ENCODE measurements around the gene GGTLC1. TPM values are rescaled to one million over a fixed set of nuclear protein-coding genes. Genes with fewer than 3 reads are reported as not detected.
"Not testable (repeated sequence)": the region's sequence is repeated elsewhere in the genome, so short reads cannot be mapped to it uniquely, and the experiment has no call there.

Gene GGTLC1
- total and polyA plus RNA-seq, 5 donors from 2014 or later, result not detected

GRCh38 chr20:23993440-23993839, 4.9 kb upstream of the GGTLC1 start:
- not testable (repeated sequence) for H3K9me3 Mint-ChIP-seq; H3K9me3 ChIP-seq (ENCODE audit: control insufficient read depth in 2 of 2, low read length in 2 of 2); H3K36me3 ChIP-seq (ENCODE audit: control insufficient read depth, insufficient read depth, low read length); H3K4me1 ChIP-seq (ENCODE audit: control insufficient read depth, insufficient read depth, low read length, poor library complexity, severe bottlenecking); H3K27me3 Mint-ChIP-seq; DNase-seq; H3K4me1 Mint-ChIP-seq; H3K4me3 ChIP-seq (ENCODE audit: low read depth, low read length); H3K4me3 Mint-ChIP-seq; H3K27ac ChIP-seq (ENCODE audit: insufficient read depth, low read length, poor library complexity, severe bottlenecking); H3K27me3 ChIP-seq (ENCODE audit: control insufficient read depth, insufficient read depth, low read length); H3K36me3 Mint-ChIP-seq; H3K27ac Mint-ChIP-seq; ATAC-seq (ENCODE audit: low read depth in 2 of 2)

GRCh38 chr20:23990296-23990695, 1.7 kb upstream of the GGTLC1 start:
- H3K9me3 Mint-ChIP-seq; H3K27me3 ChIP-seq (ENCODE audit: control insufficient read depth, insufficient read depth, low read length); H3K4me3 ChIP-seq (ENCODE audit: low read depth, low read length); H3K4me1 Mint-ChIP-seq; H3K36me3 Mint-ChIP-seq; H3K27ac ChIP-seq (ENCODE audit: insufficient read depth, low read length, poor library complexity, severe bottlenecking); H3K36me3 ChIP-seq (ENCODE audit: control insufficient read depth, insufficient read depth, low read length); DNase-seq; ATAC-seq (ENCODE audit: low read depth in 2 of 2); H3K4me3 Mint-ChIP-seq; H3K27me3 Mint-ChIP-seq; H3K4me1 ChIP-seq (ENCODE audit: control insufficient read depth, insufficient read depth, low read length, poor library complexity, severe bottlenecking); H3K27ac Mint-ChIP-seq; H3K9me3 ChIP-seq (ENCODE audit: control insufficient read depth in 2 of 2, low read length in 2 of 2): not testable (repeated sequence)

DNA sequence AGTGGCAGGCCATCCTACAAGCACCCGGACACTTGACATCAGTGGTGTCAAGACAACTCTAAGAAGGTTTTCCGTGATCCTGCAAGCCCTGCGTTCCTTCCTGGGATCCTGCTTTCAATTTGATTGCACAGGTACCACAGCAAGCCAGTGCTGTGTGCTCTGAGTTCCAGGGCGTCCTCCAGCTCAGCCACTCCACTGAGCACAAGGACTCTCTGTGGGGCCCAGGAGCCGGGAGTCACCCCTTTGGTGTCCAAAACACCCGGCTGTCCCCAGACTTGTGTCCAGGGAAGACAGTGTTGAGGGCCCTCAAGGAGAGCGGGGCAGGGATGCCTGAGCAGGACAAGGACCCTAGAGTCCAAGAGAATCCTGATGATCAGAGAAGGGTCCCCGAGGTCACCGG, 387 bp upstream of the GGTLC1 start:
- not testable (repeated sequence) for DNase-seq; H3K27ac ChIP-seq (ENCODE audit: insufficient read depth, low read length, poor library complexity, severe bottlenecking); H3K36me3 ChIP-seq (ENCODE audit: control insufficient read depth, insufficient read depth, low read length); H3K27ac Mint-ChIP-seq; H3K27me3 ChIP-seq (ENCODE audit: control insufficient read depth, insufficient read depth, low read length); H3K4me1 Mint-ChIP-seq; H3K4me3 ChIP-seq (ENCODE audit: low read depth, low read length); H3K27me3 Mint-ChIP-seq; H3K4me1 ChIP-seq (ENCODE audit: control insufficient read depth, insufficient read depth, low read length, poor library complexity, severe bottlenecking); H3K4me3 Mint-ChIP-seq; H3K9me3 Mint-ChIP-seq; ATAC-seq (ENCODE audit: low read depth in 2 of 2); H3K9me3 ChIP-seq (ENCODE audit: control insufficient read depth in 2 of 2, low read length in 2 of 2); H3K36me3 Mint-ChIP-seq

GRCh38 chr20:23986716-23987115, 1.9 kb downstream of the GGTLC1 start:
- not testable (repeated sequence) for H3K9me3 Mint-ChIP-seq; ATAC-seq (ENCODE audit: low read depth in 2 of 2); H3K36me3 Mint-ChIP-seq; H3K4me1 Mint-ChIP-seq; H3K4me3 ChIP-seq (ENCODE audit: low read depth, low read length); DNase-seq; H3K36me3 ChIP-seq (ENCODE audit: control insufficient read depth, insufficient read depth, low read length); H3K9me3 ChIP-seq (ENCODE audit: control insufficient read depth in 2 of 2, low read length in 2 of 2); H3K27me3 Mint-ChIP-seq; H3K4me3 Mint-ChIP-seq; H3K27ac Mint-ChIP-seq; H3K4me1 ChIP-seq (ENCODE audit: control insufficient read depth, insufficient read depth, low read length, poor library complexity, severe bottlenecking); H3K27me3 ChIP-seq (ENCODE audit: control insufficient read depth, insufficient read depth, low read length); H3K27ac ChIP-seq (ENCODE audit: insufficient read depth, low read length, poor library complexity, severe bottlenecking)

GRCh38 chr20:23986310-23986709, 2.3 kb downstream of the GGTLC1 start:
- H3K4me1 ChIP-seq (ENCODE audit: control insufficient read depth, insufficient read depth, low read length, poor library complexity, severe bottlenecking); ATAC-seq (ENCODE audit: low read depth in 2 of 2): not testable (repeated sequence)

DNA sequence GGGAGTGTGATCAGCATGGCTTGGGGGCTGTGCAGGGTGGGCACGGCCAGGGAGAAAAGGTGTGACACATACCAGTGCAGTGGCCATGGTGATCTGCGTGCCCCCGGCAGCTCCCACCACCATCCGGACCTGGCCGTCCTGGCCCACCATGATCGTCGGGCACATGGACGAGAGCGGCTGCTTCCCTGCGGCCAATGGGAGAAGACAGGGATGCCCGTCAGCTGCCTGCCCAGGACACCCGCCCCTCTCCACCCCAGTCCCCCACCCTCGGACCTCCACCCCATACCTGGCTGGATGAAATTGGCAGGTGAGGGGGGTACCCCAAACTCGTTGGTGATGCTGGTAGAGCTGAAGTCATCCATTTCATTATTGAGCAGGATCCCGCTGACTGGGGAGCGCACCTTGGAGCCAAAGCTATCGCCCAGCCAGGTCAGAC, 2.8 kb downstream of the GGTLC1 start:
- H3K36me3 ChIP-seq (ENCODE audit: control insufficient read depth, insufficient read depth, low read length); H3K27ac ChIP-seq (ENCODE audit: insufficient read depth, low read length, poor library complexity, severe bottlenecking); H3K27me3 Mint-ChIP-seq; H3K9me3 Mint-ChIP-seq; H3K27me3 ChIP-seq (ENCODE audit: control insufficient read depth, insufficient read depth, low read length); H3K27ac Mint-ChIP-seq; H3K4me3 Mint-ChIP-seq; H3K36me3 Mint-ChIP-seq; H3K4me3 ChIP-seq (ENCODE audit: low read depth, low read length); ATAC-seq (ENCODE audit: low read depth in 2 of 2); H3K4me1 ChIP-seq (ENCODE audit: control insufficient read depth, insufficient read depth, low read length, poor library complexity, severe bottlenecking); H3K9me3 ChIP-seq (ENCODE audit: control insufficient read depth in 2 of 2, low read length in 2 of 2); H3K4me1 Mint-ChIP-seq; DNase-seq: not testable (repeated sequence)

More at GRCh38 chr20:23986310-23986709, 2.3 kb downstream of the GGTLC1 start:
- not testable (repeated sequence) for H3K27ac Mint-ChIP-seq; H3K9me3 ChIP-seq (ENCODE audit: control insufficient read depth in 2 of 2, low read length in 2 of 2); H3K4me1 Mint-ChIP-seq; H3K4me3 ChIP-seq (ENCODE audit: low read depth, low read length); H3K9me3 Mint-ChIP-seq; H3K4me3 Mint-ChIP-seq; H3K36me3 Mint-ChIP-seq; DNase-seq; H3K36me3 ChIP-seq (ENCODE audit: control insufficient read depth, insufficient read depth, low read length); H3K27ac ChIP-seq (ENCODE audit: insufficient read depth, low read length, poor library complexity, severe bottlenecking); H3K27me3 ChIP-seq (ENCODE audit: control insufficient read depth, insufficient read depth, low read length); H3K27me3 Mint-ChIP-seq

GRCh38 chr20:23985066-23985789, 3.4 kb downstream of the GGTLC1 start:
- ATAC-seq (ENCODE audit: low read depth in 2 of 2); H3K36me3 ChIP-seq (ENCODE audit: control insufficient read depth, insufficient read depth, low read length); H3K9me3 Mint-ChIP-seq; H3K4me3 ChIP-seq (ENCODE audit: low read depth, low read length); H3K27me3 ChIP-seq (ENCODE audit: control insufficient read depth, insufficient read depth, low read length); H3K27me3 Mint-ChIP-seq; H3K4me3 Mint-ChIP-seq; H3K4me1 ChIP-seq (ENCODE audit: control insufficient read depth, insufficient read depth, low read length, poor library complexity, severe bottlenecking); H3K27ac Mint-ChIP-seq; H3K4me1 Mint-ChIP-seq; H3K27ac ChIP-seq (ENCODE audit: insufficient read depth, low read length, poor library complexity, severe bottlenecking); H3K36me3 Mint-ChIP-seq; DNase-seq; H3K9me3 ChIP-seq (ENCODE audit: control insufficient read depth in 2 of 2, low read length in 2 of 2): not testable (repeated sequence)

GRCh38 chr20:23984476-23985023, 4.0 kb downstream of the GGTLC1 start:
- H3K4me1 ChIP-seq (ENCODE audit: control insufficient read depth, insufficient read depth, low read length, poor library complexity, severe bottlenecking); DNase-seq; ATAC-seq (ENCODE audit: low read depth in 2 of 2); H3K27me3 ChIP-seq (ENCODE audit: control insufficient read depth, insufficient read depth, low read length); H3K27ac Mint-ChIP-seq; H3K36me3 Mint-ChIP-seq; H3K4me3 ChIP-seq (ENCODE audit: low read depth, low read length); H3K27me3 Mint-ChIP-seq; H3K4me3 Mint-ChIP-seq; H3K27ac ChIP-seq (ENCODE audit: insufficient read depth, low read length, poor library complexity, severe bottlenecking); H3K36me3 ChIP-seq (ENCODE audit: control insufficient read depth, insufficient read depth, low read length); H3K4me1 Mint-ChIP-seq; H3K9me3 Mint-ChIP-seq; H3K9me3 ChIP-seq (ENCODE audit: control insufficient read depth in 2 of 2, low read length in 2 of 2): not testable (repeated sequence)

All from CD4-positive, CD25-positive, alpha-beta regulatory T cell (primary cell).